K562 (cell line): ENCODE results near the gene TAF11. TPM values are rescaled to one million over a fixed set of nuclear protein-coding genes. Genes with fewer than 3 reads are reported as not detected.

Experiments used
- ATAC-seq: fragments of 200-7000 bp; cut with Tn5 transposase; 3 replicates; pipeline ENCODE4 v1.9.1; 2020; ENCODE audit warnings: moderate library complexity
- BruUV-seq: library from RNA; stranded (reverse); fragments of 400-500 nt; replicated peaks from 2 replicates; lab custom pipeline; 2021; lab: Mats Ljungman, UMichigan
- CTCF ChIA-PET: fragments of 300-600 bp; formaldehyde crosslinking; extraction: SDS; loops from one replicate; lab custom pipeline; 2021; ENCODE audit warnings: low intra/inter-chr PET ratio; lab: Yijun Ruan, JAX
- POLR2A ChIA-PET: fragments of 300-600, 350-650 bp; sonication (Branson Sonifier 250); formaldehyde crosslinking; extraction: SDS; loops from one replicate; lab custom pipeline; 2021; ENCODE audit warnings: antibody characterized with exemption, inconsistent platforms; lab: Yijun Ruan, JAX
- DNase-seq, 4 experiments: peaks; one replicate each; pipeline versions ENCODE4 v3.0.0 to v3.0.0-alpha.2; 2011 to 2018; ENCODE audit warnings: low spot score in 3 of 4, mixed read lengths in 3 of 4; ENCODE audit errors: extremely low read depth in 1 of 4
- FAIRE-seq: peaks from 2 replicates; lab custom pipeline; 2011; peaks lifted over from hg19 to GRCh38; lab: Jason Lieb, UNC
- H2AFZ ChIP-seq: 2 replicates; pipeline ENCODE4 v1.6.0; 2011; ENCODE audit warnings: low read depth, low read length, control low read depth, inconsistent platforms
- H3K27ac ChIP-seq: fragments of 200-600 bp; 3 replicates; pipeline ENCODE4 v1.8.0; 2011; ENCODE audit warnings: low read depth, mild to moderate bottlenecking, control low read depth, inconsistent platforms, low read length, moderate library complexity, mixed read lengths; ENCODE audit errors: extremely low read depth
- H3K27me3 ChIP-seq, 2 experiments: fragments of 300-600 bp in 1 of 2; 2 replicates in 1 of 2; 3 replicates in 1 of 2; pipeline versions ENCODE4 v1.6.0 to v1.8.0; 2011; ENCODE audit warnings: inconsistent platforms in 2 of 2, low read length in 2 of 2, mild to moderate bottlenecking in 1 of 2, mixed read lengths in 1 of 2, moderate library complexity in 1 of 2; ENCODE audit not compliant: control insufficient read depth in 2 of 2, insufficient read depth in 2 of 2
- H3K36me3 ChIP-seq: fragments of 300-600 bp; 3 replicates; pipeline ENCODE4 v1.8.0; 2011; ENCODE audit warnings: mild to moderate bottlenecking, low read length, inconsistent platforms; ENCODE audit not compliant: control insufficient read depth, insufficient read depth
- H3K4me1 ChIP-seq, 2 experiments: fragments of 200-600 bp in 1 of 2; replicated peaks in 1 of 2; 2 replicates in 1 of 2; 3 replicates in 1 of 2; pipeline versions ENCODE4 v1.5.1 to v1.8.0; 2011; ENCODE audit warnings: inconsistent platforms in 2 of 2, low read length in 2 of 2, mild to moderate bottlenecking in 1 of 2, mixed read lengths in 1 of 2, moderate library complexity in 1 of 2; ENCODE audit not compliant: control insufficient read depth in 2 of 2, insufficient read depth in 2 of 2
- H3K4me2 ChIP-seq: 2 replicates; pipeline ENCODE4 v1.6.1; 2011; ENCODE audit warnings: low read length, control low read depth, inconsistent platforms, mixed read lengths; ENCODE audit not compliant: insufficient read depth
- H3K4me3 ChIP-seq: fragments of 200-600 bp; sonication (generic), shearing (Covaris generic); 2 replicates; pipeline ENCODE4 v1.5.1; 2016; ENCODE audit warnings: control low read depth, inconsistent platforms
- H3K79me2 ChIP-seq: fragments of 200-600 bp; 3 replicates; pipeline ENCODE4 v1.8.0; 2011; ENCODE audit warnings: low read length, inconsistent platforms; ENCODE audit not compliant: control insufficient read depth, insufficient read depth
- H3K9ac ChIP-seq, 2 experiments: 2 replicates each; pipeline versions ENCODE4 v1.6.0 to v1.6.1; 2011; ENCODE audit warnings: low read depth in 2 of 2, low read length in 2 of 2, control low read depth in 1 of 2, inconsistent platforms in 1 of 2, mild to moderate bottlenecking in 1 of 2, mixed read lengths in 1 of 2; ENCODE audit not compliant: insufficient read depth in 1 of 2
- H3K9me1 ChIP-seq: one replicate; pipeline ENCODE4 v1.6.0; 2011; ENCODE audit warnings: inconsistent platforms, mild to moderate bottlenecking, low read length, moderate library complexity; ENCODE audit not compliant: control insufficient read depth, insufficient read depth
- H3K9me3 ChIP-seq: replicated peaks from 2 replicates; pipeline ENCODE4 v1.5.1; 2011; ENCODE audit warnings: low read depth, low read length, inconsistent platforms; ENCODE audit not compliant: control insufficient read depth, insufficient read depth
- H4K20me1 ChIP-seq: replicated peaks from 2 replicates; pipeline ENCODE4 v1.6.1; 2011; ENCODE audit warnings: low read length, inconsistent platforms, mixed read lengths; ENCODE audit not compliant: control insufficient read depth, insufficient read depth
- C11orf30 ChIP-seq: fragments of 450-650 bp; IDR thresholded peaks from 2 replicates; pipeline ENCODE4 v1.6.1; 2016; ENCODE audit warnings: low read depth, mild to moderate bottlenecking
- CBFB ChIP-seq: sonication (generic); formaldehyde crosslinking; IDR thresholded peaks from 2 replicates; pipeline ENCODE4 v1.4.0; 2020; ENCODE audit warnings: mild to moderate bottlenecking, missing genetic modification reagents
- GATAD2B ChIP-seq: fragments of 450-650 bp; IDR thresholded peaks from 2 replicates; pipeline ENCODE4 v1.6.1; 2017; ENCODE audit warnings: mild to moderate bottlenecking, borderline replicate concordance
- HDAC1 ChIP-seq, 2 experiments: fragments of 450-650 bp; IDR thresholded peaks; 2 replicates each; pipeline ENCODE4 v1.6.1; 2016 to 2017; ENCODE audit warnings: inconsistent platforms in 1 of 2, mild to moderate bottlenecking in 1 of 2, moderate library complexity in 1 of 2
- KHSRP ChIP-seq: fragments of 450-650 bp; IDR thresholded peaks from 2 replicates; pipeline ENCODE4 v1.6.1; 2017
- L3MBTL2 ChIP-seq: fragments of 450-650 bp; IDR thresholded peaks from 2 replicates; pipeline ENCODE4 v1.6.1; 2016; ENCODE audit warnings: mild to moderate bottlenecking, moderate library complexity
- MEIS2 ChIP-seq: fragments of 450-650 bp; IDR thresholded peaks from 2 replicates; pipeline ENCODE4 v1.6.1; 2014; ENCODE audit warnings: mild to moderate bottlenecking; ENCODE audit not compliant: partially characterized antibody
- PKNOX1 ChIP-seq: fragments of 450-650 bp; IDR thresholded peaks from 2 replicates; pipeline ENCODE4 v1.6.1; 2016
- POLR2G ChIP-seq: fragments of 200-400 bp; formaldehyde crosslinking; IDR thresholded peaks from 2 replicates; pipeline ENCODE4 v1.6.1; 2017; ENCODE audit warnings: low read depth, mild to moderate bottlenecking, antibody characterized with exemption, low read length, moderate library complexity
- RB1 ChIP-seq: fragments of 450-650 bp; IDR thresholded peaks from 2 replicates; pipeline ENCODE4 v1.6.1; 2017; ENCODE audit warnings: low read depth, mild to moderate bottlenecking
- RUNX1 ChIP-seq: sonication (generic); IDR thresholded peaks from 2 replicates; pipeline ENCODE4 v1.6.1; 2016; ENCODE audit warnings: antibody characterized with exemption, low read depth
- SMAD3 ChIP-seq: fragments of 450-650 bp; formaldehyde crosslinking; conservative IDR thresholded peaks from 2 replicates; pipeline ENCODE4 v1.4.0; 2020; ENCODE audit warnings: mild to moderate bottlenecking
- SOX6 ChIP-seq: fragments of 450-650 bp; IDR thresholded peaks from 2 replicates; pipeline ENCODE4 v1.6.1; 2014; ENCODE audit warnings: mild to moderate bottlenecking
- TEAD2 ChIP-seq: fragments of 450-650 bp; IDR thresholded peaks from 2 replicates; pipeline ENCODE4 v1.6.1; 2016; ENCODE audit warnings: missing genetic modification characterization, control low read depth, missing compliant biosample characterization
- ZNF184 ChIP-seq: sonication (generic); formaldehyde crosslinking; IDR thresholded peaks from 2 replicates; pipeline ENCODE4 v1.5.0; 2020; ENCODE audit warnings: missing genetic modification reagents
- ZNF224 ChIP-seq: sonication (generic); formaldehyde crosslinking; IDR thresholded peaks from 2 replicates; pipeline ENCODE4 v1.8.0; 2022; ENCODE audit warnings: mild to moderate bottlenecking, missing genetic modification reagents
- ZNF717 ChIP-seq: fragments of 250-450 bp; sonication (Bioruptor Pico); IDR thresholded peaks from 2 replicates; pipeline ENCODE4 v1.5.0; 2021
- ZNF76 ChIP-seq: fragments of 250-450 bp; sonication (Bioruptor Pico); IDR thresholded peaks from 2 replicates; pipeline ENCODE4 v1.4.0; 2020; ENCODE audit warnings: mild to moderate bottlenecking, moderate library complexity, borderline replicate concordance
- WGBS: fragments of 100-300 bp; shearing (Covaris generic); methylation state at CpG from one replicate; pipeline ENCODE4 v1.1.6; 2016; ENCODE audit warnings: low coverage, mixed read lengths; ENCODE audit not compliant: insufficient coverage; ENCODE audit errors: missing lambda C conversion rate; 5-methylcytosine and 5-hydroxymethylcytosine counted together
- in situ Hi-C: fragments of 300-500 bp; cut with MboI; formaldehyde crosslinking; loops from 4 replicates; pipeline ENCODE4 v1.15.0; 2018; ENCODE audit warnings: inconsistent platforms, mixed read lengths
- intact Hi-C: fragments of 100-400 bp; cut with micrococcal nuclease; formaldehyde crosslinking; loops from 2 replicates; pipeline ENCODE4 v1.14.2; 2022
- polyA plus RNA-seq, 8 experiments: library from polyadenylated mRNA; depleted of rRNA in 4 of 8; stranded (reverse) in 5 of 8; unstranded in 3 of 8; fragments of >200 nt; fragmentation: Nextera tagmentation in 2 of 8; fragmentation: Illumina TruSeq in 1 of 8; extraction: Ambion mirVana in 2 of 8; extraction: Trizol in 1 of 8; gene quantifications; 2 replicates each; pipeline versions ENCODE4 v1.2.1 to v1.2.3, GENCODE V29; 2011 to 2014; ENCODE audit warnings: inconsistent platforms in 1 of 8, missing spikeins in 1 of 8
- total RNA-seq, 7 experiments: library from RNA; depleted of rRNA in 6 of 7; stranded (reverse); fragments of >200 nt in 6 of 7; fragmentation: Illumina TruSeq in 2 of 7; extraction: Trizol in 2 of 7; gene quantifications; 2 replicates each; pipeline versions ENCODE4 v1.2.1 to v1.2.3, GENCODE V29; 2011 to 2021; ENCODE audit warnings: low replicate concordance in 1 of 7
- TF ChIP-seq, protein P1 (sequence below): fragments of 450-650 bp; IDR thresholded peaks from 2 replicates; pipeline ENCODE4 v1.6.1; 2014; ENCODE audit warnings: low read depth, mild to moderate bottlenecking, moderate library complexity, borderline replicate concordance
- TF ChIP-seq, protein P2 (sequence below), 2 experiments: IDR thresholded peaks in 1 of 2; conservative IDR thresholded peaks in 1 of 2; 2 replicates each; pipeline ENCODE4 v1.6.1; 2016; ENCODE audit warnings: low read depth in 2 of 2, mild to moderate bottlenecking in 1 of 2, missing compliant biosample characterization in 1 of 2, missing genetic modification characterization in 1 of 2, moderate library complexity in 1 of 2

The TAF11 gene
- total and polyA plus RNA-seq, 9 of the 15 experiments (the other 6 are each of a cell fraction or from before 2014, with no cell fraction given) = 40.9 to 91.9 (median 71.9) TPM

GRCh38 chr6:34876472-34876871, 11.4 kb downstream of the TAF11 start:
- H3K9me1 ChIP-seq = no peaks in the 10 kb centered on the region
- H3K9ac ChIP-seq = no peak overlapping the region
- ChIA-PET CTCF (no interaction called here), POLR2A (interaction anchor here (0.6 to 11.7 kb wide), 3 partner anchors 10 to 62 kb away, joined by 3 to 108 read pairs (median 10); partner anchors contain the start of genes ANKS1A and TAF11)
- BruUV-seq = no TSS peak
- H2AFZ ChIP-seq = no peak overlapping the region
- no peaks in the 10 kb centered on the region for H3K79me2 ChIP-seq
- H3K27me3 ChIP-seq = no peaks in the 10 kb centered on the region
- in situ Hi-C loops = no loop called here
- no peak overlapping the region for H3K4me3 ChIP-seq
- no peak for FAIRE-seq
- no peak for DNase-seq
- peak overlapping the region; percentile 5; the same call in 1 of the 3 replicates for H3K27ac ChIP-seq
- intact Hi-C loops = no loop called here
- 0 out of 2 replicates have a peak, but pooled peaks cover under 1% of the 10 kb centered on the region for H4K20me1 ChIP-seq
- no peaks in the 10 kb centered on the region for H3K9me3 ChIP-seq
- 70% methylated on average over 3 of the region's 3 CpGs for WGBS
- ATAC-seq = peak; percentile 12; the same call in 2 of the 3 replicates
- peaks cover 95% of the 10 kb centered on the region for H3K36me3 ChIP-seq
- no peaks in the 10 kb centered on the region; a peak in 1 of 5 replicates for H3K4me1 ChIP-seq
- H3K4me2 ChIP-seq = no peak overlapping the region
- TF ChIP-seq HDAC1 (IDR thresholded peaks at IDR 0.05) = no peak
- TF ChIP-seq ZNF717 (CRISPR knock-in tag) = no peak
- peak; percentile 61 for TF ChIP-seq MEIS2
- TF ChIP-seq PKNOX1 = peak; percentile 63
- TF ChIP-seq GATAD2B = no peak
- TF ChIP-seq CBFB (CRISPR knock-in tag) = no peak
- 0 out of 2 replicates have a peak, but pooled peaks have one; percentile 6 for TF ChIP-seq POLR2G
- TF ChIP-seq, protein P1, sequence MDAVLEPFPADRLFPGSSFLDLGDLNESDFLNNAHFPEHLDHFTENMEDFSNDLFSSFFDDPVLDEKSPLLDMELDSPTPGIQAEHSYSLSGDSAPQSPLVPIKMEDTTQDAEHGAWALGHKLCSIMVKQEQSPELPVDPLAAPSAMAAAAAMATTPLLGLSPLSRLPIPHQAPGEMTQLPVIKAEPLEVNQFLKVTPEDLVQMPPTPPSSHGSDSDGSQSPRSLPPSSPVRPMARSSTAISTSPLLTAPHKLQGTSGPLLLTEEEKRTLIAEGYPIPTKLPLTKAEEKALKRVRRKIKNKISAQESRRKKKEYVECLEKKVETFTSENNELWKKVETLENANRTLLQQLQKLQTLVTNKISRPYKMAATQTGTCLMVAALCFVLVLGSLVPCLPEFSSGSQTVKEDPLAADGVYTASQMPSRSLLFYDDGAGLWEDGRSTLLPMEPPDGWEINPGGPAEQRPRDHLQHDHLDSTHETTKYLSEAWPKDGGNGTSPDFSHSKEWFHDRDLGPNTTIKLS = no peak
- TF ChIP-seq RB1 = no peak
- no peak for TF ChIP-seq SMAD3 (CRISPR knock-in tag)
- TF ChIP-seq ZNF76 = no peak
- TF ChIP-seq C11orf30 = no peak
- no peak for TF ChIP-seq ZNF184 (CRISPR knock-in tag)
- TF ChIP-seq ZNF224 (CRISPR knock-in tag) = no peak
- TF ChIP-seq RUNX1 = no peak
- no peak for TF ChIP-seq SOX6
- TF ChIP-seq, protein P2, sequence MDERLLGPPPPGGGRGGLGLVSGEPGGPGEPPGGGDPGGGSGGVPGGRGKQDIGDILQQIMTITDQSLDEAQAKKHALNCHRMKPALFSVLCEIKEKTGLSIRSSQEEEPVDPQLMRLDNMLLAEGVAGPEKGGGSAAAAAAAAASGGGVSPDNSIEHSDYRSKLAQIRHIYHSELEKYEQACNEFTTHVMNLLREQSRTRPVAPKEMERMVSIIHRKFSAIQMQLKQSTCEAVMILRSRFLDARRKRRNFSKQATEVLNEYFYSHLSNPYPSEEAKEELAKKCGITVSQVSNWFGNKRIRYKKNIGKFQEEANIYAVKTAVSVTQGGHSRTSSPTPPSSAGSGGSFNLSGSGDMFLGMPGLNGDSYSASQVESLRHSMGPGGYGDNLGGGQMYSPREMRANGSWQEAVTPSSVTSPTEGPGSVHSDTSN (CRISPR knock-in tag; IDR thresholded peaks at IDR 0.05; ENCODE audit: low read depth) = no peak
- TF ChIP-seq, protein P2 (tag; conservative IDR thresholded peaks at IDR 0.05; ENCODE audit: low read depth) = peak; percentile 77
- no peak for TF ChIP-seq L3MBTL2
- TF ChIP-seq KHSRP = no peak
- TF ChIP-seq TEAD2 (tag) = no peak
